GM12878 (cell line): ENCODE data around the gene TOPBP1. TPM values are rescaled to one million over a fixed set of nuclear protein-coding genes. Genes with fewer than 3 reads are reported as not detected.

ENCODE experiments used
- ATAC-seq: fragments of 200-7000 bp; cut with Tn5 transposase; 3 replicates; pipeline ENCODE4 v1.9.1; 2020; ENCODE audit warnings: mild to moderate bottlenecking, moderate library complexity
- BruUV-seq: library from RNA; stranded (reverse); fragments of 400-500 nt; replicated peaks from 2 replicates; lab custom pipeline; 2021; lab: Mats Ljungman, UMichigan
- CTCF ChIA-PET: fragments of 300-600 bp; sonication (Branson Sonifier 250); formaldehyde crosslinking; extraction: SDS; loops from one replicate; lab custom pipeline; 2021; ENCODE audit warnings: inconsistent platforms; lab: Yijun Ruan, JAX
- POLR2A ChIA-PET: fragments of 350-600 bp; formaldehyde crosslinking; extraction: SDS; loops from one replicate; lab custom pipeline; 2021; ENCODE audit warnings: inconsistent platforms; lab: Charles Lee
- RAD21 ChIA-PET: fragments of 300-600 bp; sonication (Branson Sonifier 250); formaldehyde crosslinking; loops from one replicate; lab custom pipeline; 2023; ENCODE audit warnings: antibody characterized with exemption; ENCODE audit not compliant: unreplicated experiment; lab: Charles Lee
- SMC1A ChIA-PET: fragments of 300-600 bp; sonication (Branson Sonifier 250); formaldehyde crosslinking; loops from one replicate; lab custom pipeline; 2023; ENCODE audit not compliant: unreplicated experiment, uncharacterized antibody; lab: Charles Lee
- DNase-seq: peaks from one replicate; pipeline ENCODE4 v3.0.0-alpha.2; 2011; ENCODE audit warnings: low read depth, low spot score
- FAIRE-seq: peaks from 3 replicates; lab custom pipeline; 2011; peaks lifted over from hg19 to GRCh38; lab: Jason Lieb, UNC
- H2AFZ ChIP-seq: 2 replicates; pipeline ENCODE4 v1.6.0; 2011; ENCODE audit warnings: low read depth, low read length, control low read depth; ENCODE audit not compliant: control insufficient read depth
- H3K27ac ChIP-seq: 2 replicates; pipeline ENCODE4 v1.5.1; 2011; ENCODE audit warnings: control low read depth; ENCODE audit not compliant: control insufficient read depth, insufficient read depth
- H3K27me3 ChIP-seq, 2 experiments: replicated peaks in 1 of 2; 2 replicates each; pipeline versions ENCODE4 v1.6.0 to v1.6.1; 2011; ENCODE audit warnings: low read length in 1 of 2; ENCODE audit not compliant: control insufficient read depth in 2 of 2, insufficient read depth in 2 of 2
- H3K36me3 ChIP-seq, 2 experiments: 2 replicates each; pipeline ENCODE4 v1.5.1; 2011; ENCODE audit warnings: low read length in 1 of 2; ENCODE audit not compliant: control insufficient read depth in 2 of 2, insufficient read depth in 2 of 2
- H3K4me1 ChIP-seq: 2 replicates; pipeline ENCODE4 v1.6.1; 2011; ENCODE audit warnings: mild to moderate bottlenecking, low read length, moderate library complexity, mixed read lengths; ENCODE audit not compliant: control insufficient read depth, insufficient read depth
- H3K4me2 ChIP-seq: 2 replicates; pipeline ENCODE4 v1.6.0; 2011; ENCODE audit warnings: control low read depth; ENCODE audit not compliant: control insufficient read depth, insufficient read depth
- H3K4me3 ChIP-seq: fragments of 200-600 bp; sonication (generic); 2 replicates; pipeline ENCODE4 v1.5.1; 2016
- H3K79me2 ChIP-seq: 2 replicates; pipeline ENCODE4 v1.6.0; 2011; ENCODE audit warnings: low read length; ENCODE audit not compliant: control insufficient read depth, insufficient read depth
- H3K9ac ChIP-seq: 2 replicates; pipeline ENCODE4 v1.8.0; 2011; ENCODE audit warnings: low read length, control low read depth, mixed read lengths; ENCODE audit not compliant: control insufficient read depth, insufficient read depth
- H3K9me3 ChIP-seq: replicated peaks from 3 replicates; pipeline ENCODE4 v1.5.1; 2011; ENCODE audit warnings: mild to moderate bottlenecking, low read length; ENCODE audit not compliant: control insufficient read depth, insufficient read depth
- H4K20me1 ChIP-seq: 2 replicates; pipeline ENCODE4 v1.6.0; 2011; ENCODE audit not compliant: control insufficient read depth, insufficient read depth
- BRCA1 ChIP-seq: IDR thresholded peaks from 2 replicates; pipeline ENCODE4 v1.6.1; 2011; ENCODE audit warnings: low read depth, low read length, improper control_type of control experiment
- CUX1 ChIP-seq: IDR thresholded peaks from 2 replicates; pipeline ENCODE4 v1.6.1; 2012; ENCODE audit warnings: improper control_type of control experiment, low read depth, low read length; ENCODE audit not compliant: insufficient replicate concordance
- HDAC2 ChIP-seq: fragments of 200-600 bp; sonication (generic); IDR thresholded peaks from 2 replicates; pipeline ENCODE4 v1.6.1; 2017
- MLLT1 ChIP-seq: fragments of 450-650 bp; IDR thresholded peaks from 2 replicates; pipeline ENCODE4 v1.6.1; 2016; ENCODE audit warnings: mild to moderate bottlenecking
- MXI1 ChIP-seq: fragments of 150-350 bp; IDR thresholded peaks from 2 replicates; pipeline ENCODE4 v1.6.1; 2011; ENCODE audit warnings: low read depth, mild to moderate bottlenecking, inconsistent platforms, low read length, improper control_type of control experiment
- YY1 ChIP-seq: IDR thresholded peaks from 2 replicates; pipeline ENCODE4 v1.6.1; 2011; ENCODE audit warnings: low read depth, mild to moderate bottlenecking, low read length
- ZNF687 ChIP-seq: fragments of 450-650 bp; IDR thresholded peaks from 2 replicates; pipeline ENCODE4 v1.6.1; 2017; ENCODE audit warnings: mild to moderate bottlenecking, moderate library complexity
- WGBS: methylation state at CpG from one replicate; pipeline ENCODE4 v1.1.6; 2016; ENCODE audit warnings: low lambda C conversion rate; ENCODE audit not compliant: insufficient replicate concordance, insufficient coverage; ENCODE audit errors: missing lambda C conversion rate; 5-methylcytosine and 5-hydroxymethylcytosine counted together
- in situ Hi-C: fragments of 300-500 bp; cut with MboI; formaldehyde crosslinking; loops from 9 replicates; pipeline ENCODE4 v1.14.3; 2018; ENCODE audit warnings: mixed read lengths
- intact Hi-C: fragments of 100-400 bp; cut with micrococcal nuclease; formaldehyde crosslinking; loops from one replicate; pipeline ENCODE4 v1.14.2; 2022; ENCODE audit not compliant: unreplicated experiment
- polyA plus RNA-seq, 11 experiments: library from polyadenylated mRNA; depleted of rRNA in 4 of 11; unstranded in 6 of 11; stranded (reverse) in 5 of 11; fragments of >200 nt; fragmentation: Nextera tagmentation in 4 of 11; fragmentation: Illumina TruSeq in 1 of 11; extraction: Ambion mirVana in 4 of 11; extraction: Trizol in 1 of 11; gene quantifications; 1 replicate in 1 of 11; 2 replicates in 10 of 11; pipeline versions ENCODE4 v1.2.1 to v1.2.3, GENCODE V29; 2011 to 2016; ENCODE audit warnings: inconsistent platforms in 2 of 11, missing spikeins in 2 of 11, low read depth in 1 of 11
- total RNA-seq, 4 experiments: library from RNA; depleted of rRNA in 3 of 4; stranded (reverse); fragments of >200 nt in 3 of 4; fragmentation: Illumina TruSeq in 1 of 4; extraction: Trizol in 1 of 4; gene quantifications; 2 replicates each; pipeline versions ENCODE4 v1.2.1 to v1.2.3, GENCODE V29; 2013 to 2021

Gene TOPBP1
- total and polyA plus RNA-seq, 10 of the 15 experiments (the other 5 are each of a cell fraction or from before 2014, with no cell fraction given), result 18.3 to 99.3 (median 61.5) TPM

- WGBS, result 23% methylated on average over 2 of the region's 2 CpGs
- intact Hi-C loops, result no loop called here
Observed at GRCh38 chr3:133699467-133699866, 37.7 kb upstream of the TOPBP1 start.

More at GRCh38 chr3:133699467-133699866, 37.7 kb upstream of the TOPBP1 start:
- Histone ChIP-seq H3K4me1 (no peaks in the 10 kb centered on the region), H3K27ac (no peak overlapping the region), H4K20me1 (no peaks in the 10 kb centered on the region), H3K79me2 (no peaks in the 10 kb centered on the region), H3K36me3 (no peaks in the 10 kb centered on the region), H3K9ac (no peak overlapping the region), H2AFZ (no peak overlapping the region), H3K4me3 (no peak overlapping the region), H3K4me2 (no peak overlapping the region), H3K9me3 (no peaks in the 10 kb centered on the region), H3K27me3 (no peaks in the 10 kb centered on the region; a peak in 1 of 4 replicates)
- in situ Hi-C loops, result no loop called here
- RAD21 ChIA-PET, result no interaction called here
- TF ChIP-seq MXI1 (no peak), YY1 (no peak), BRCA1 (no peak), CUX1 (no peak), MLLT1 (no peak), HDAC2 (no peak), ZNF687 (no peak)
- DNase-seq, result no peak
- ATAC-seq, result no peak
- POLR2A ChIA-PET, result no interaction called here
- BruUV-seq, result no TSS peak
- SMC1A ChIA-PET, result no interaction called here
- no peak for FAIRE-seq
- CTCF ChIA-PET, result no interaction called here
